OCI-LY7 (cell line): ENCODE results near the gene TCP10L. TPM values are rescaled to one million over a fixed set of nuclear protein-coding genes. Genes with fewer than 3 reads are reported as not detected.
"Not testable (repeated sequence)": the region's sequence is repeated elsewhere in the genome, so short reads cannot be mapped to it uniquely, and the experiment has no call there.

Experiments
- BruUV-seq: library from RNA; stranded (reverse); fragments of 400-500 nt; replicated peaks from 2 replicates; lab custom pipeline; 2021; lab: Mats Ljungman, UMichigan
- CTCF ChIA-PET: fragments of 300-600 bp; sonication (Branson Sonifier 250); formaldehyde crosslinking; loops from one replicate; lab custom pipeline; 2022; ENCODE audit warnings: antibody characterized with exemption; ENCODE audit not compliant: unreplicated experiment; lab: Charles Lee
- POLR2A ChIA-PET: fragments of 300-600 bp; sonication (Branson Sonifier 250); formaldehyde crosslinking; loops from one replicate; lab custom pipeline; 2022; ENCODE audit warnings: antibody characterized with exemption; lab: Charles Lee
- DNase-seq: peaks from one replicate; pipeline ENCODE4 v3.0.0-alpha.2; 2015; ENCODE audit warnings: low spot score
- H2AFZ ChIP-seq: fragments of 200-600 bp; sonication (generic), shearing (Covaris generic); 2 replicates; pipeline ENCODE4 v1.6.1; 2014; ENCODE audit warnings: mild to moderate bottlenecking, antibody characterized with exemption, low read length, moderate library complexity
- H3K27ac ChIP-seq: fragments of 200-600 bp; sonication (generic); 2 replicates; pipeline ENCODE4 v1.5.1; 2014; ENCODE audit warnings: mixed run types, low read depth, mild to moderate bottlenecking, moderate library complexity, low read length, inconsistent platforms; ENCODE audit not compliant: poor library complexity, severe bottlenecking
- H3K36me3 ChIP-seq: fragments of 200-600 bp; sonication (generic); 2 replicates; pipeline ENCODE4 v1.6.1; 2014; ENCODE audit warnings: mild to moderate bottlenecking, antibody characterized with exemption, low read length, moderate library complexity, mixed read lengths; ENCODE audit not compliant: insufficient read depth
- H3K4me1 ChIP-seq: fragments of 200-600 bp; sonication (generic); 2 replicates; pipeline ENCODE4 v1.5.1; 2014; ENCODE audit warnings: mild to moderate bottlenecking, low read length; ENCODE audit not compliant: insufficient read depth, poor library complexity, severe bottlenecking
- H3K4me2 ChIP-seq: fragments of 200-600 bp; sonication (generic); 2 replicates; pipeline ENCODE4 v1.6.1; 2014; ENCODE audit warnings: mild to moderate bottlenecking, low read length
- H3K4me3 ChIP-seq: fragments of 200-600 bp; sonication (generic); 2 replicates; pipeline ENCODE4 v1.5.1; 2014; ENCODE audit warnings: mild to moderate bottlenecking, low read depth, low read length; ENCODE audit not compliant: poor library complexity, severe bottlenecking
- H3K79me2 ChIP-seq: fragments of 200-600 bp; sonication (generic); 2 replicates; pipeline ENCODE4 v1.6.1; 2016; ENCODE audit warnings: low read depth, mild to moderate bottlenecking, low read length, moderate library complexity, mixed read lengths; ENCODE audit not compliant: insufficient read depth
- H3K9me2 ChIP-seq: fragments of 200-600 bp; sonication (generic); 2 replicates; pipeline ENCODE4 v1.6.1; 2016; ENCODE audit warnings: mild to moderate bottlenecking, low read length, mixed read lengths; ENCODE audit not compliant: insufficient read depth
- H3K9me3 ChIP-seq: fragments of 200-600 bp; sonication (generic); 2 replicates; pipeline ENCODE4 v1.6.1; 2014; ENCODE audit warnings: mild to moderate bottlenecking, mixed run types, low read length, mixed read lengths
- H4K20me1 ChIP-seq: fragments of 200-600 bp; sonication (generic); 2 replicates; pipeline ENCODE4 v1.6.1; 2014; ENCODE audit warnings: mild to moderate bottlenecking, antibody characterized with exemption, low read length, moderate library complexity, mixed read lengths; ENCODE audit not compliant: insufficient read depth
- EZH2phosphoT487 ChIP-seq: fragments of 200-600 bp; sonication (generic); IDR thresholded peaks from 2 replicates; pipeline ENCODE4 v1.6.1; 2018; ENCODE audit warnings: low read depth, borderline replicate concordance, mild to moderate bottlenecking, mixed run types, antibody characterized with exemption, low read length, moderate library complexity, mixed read lengths
- intact Hi-C: fragments of 100-400 bp; cut with micrococcal nuclease; formaldehyde crosslinking; loops from one replicate; pipeline ENCODE4 v1.10.0; 2022; ENCODE audit not compliant: unreplicated experiment
- total RNA-seq, 2 experiments: library from RNA; depleted of rRNA in 1 of 2; stranded (reverse); fragments of >200 nt in 1 of 2; shearing (Covaris generic) in 1 of 2; gene quantifications; 2 replicates each; pipeline ENCODE4 v1.2.3, GENCODE V29; 2014 to 2022
- TF ChIP-seq, protein P1 (sequence below): fragments of 200-600 bp; sonication (generic); conservative IDR thresholded peaks from 2 replicates; pipeline ENCODE4 v1.5.1; 2014; ENCODE audit warnings: mild to moderate bottlenecking, antibody characterized with exemption, low read length, moderate library complexity, mixed read lengths

TCP10L gene
- total RNA-seq, 2 experiments from 2014 or later: 0.63 to 3.9 TPM

DNA sequence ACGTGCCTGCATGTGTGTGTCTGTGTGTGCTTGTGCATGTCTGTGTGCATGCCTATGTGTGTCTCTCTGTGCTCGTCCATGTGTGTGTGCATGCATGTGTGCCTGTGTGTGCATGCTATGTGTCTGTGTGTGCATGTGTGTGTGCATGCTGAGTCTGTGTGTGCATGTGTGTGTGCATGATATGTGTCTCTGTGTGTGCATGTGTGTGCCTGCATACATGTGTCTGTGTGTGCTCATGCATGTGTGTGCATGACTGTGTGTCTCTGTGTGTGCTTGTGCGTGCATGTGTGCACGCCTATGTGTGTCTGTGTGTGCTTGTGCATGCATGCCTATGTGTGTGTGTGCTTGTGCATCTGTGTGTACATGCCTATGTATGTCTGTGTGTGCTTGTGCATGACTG lies 52.3 kb downstream of the TCP10L start:
- CTCF ChIA-PET: no interaction called here
- H3K9me3 ChIP-seq: no peaks in the 10 kb centered on the region
- H4K20me1 ChIP-seq: no peaks in the 10 kb centered on the region
- TF ChIP-seq, protein P1, sequence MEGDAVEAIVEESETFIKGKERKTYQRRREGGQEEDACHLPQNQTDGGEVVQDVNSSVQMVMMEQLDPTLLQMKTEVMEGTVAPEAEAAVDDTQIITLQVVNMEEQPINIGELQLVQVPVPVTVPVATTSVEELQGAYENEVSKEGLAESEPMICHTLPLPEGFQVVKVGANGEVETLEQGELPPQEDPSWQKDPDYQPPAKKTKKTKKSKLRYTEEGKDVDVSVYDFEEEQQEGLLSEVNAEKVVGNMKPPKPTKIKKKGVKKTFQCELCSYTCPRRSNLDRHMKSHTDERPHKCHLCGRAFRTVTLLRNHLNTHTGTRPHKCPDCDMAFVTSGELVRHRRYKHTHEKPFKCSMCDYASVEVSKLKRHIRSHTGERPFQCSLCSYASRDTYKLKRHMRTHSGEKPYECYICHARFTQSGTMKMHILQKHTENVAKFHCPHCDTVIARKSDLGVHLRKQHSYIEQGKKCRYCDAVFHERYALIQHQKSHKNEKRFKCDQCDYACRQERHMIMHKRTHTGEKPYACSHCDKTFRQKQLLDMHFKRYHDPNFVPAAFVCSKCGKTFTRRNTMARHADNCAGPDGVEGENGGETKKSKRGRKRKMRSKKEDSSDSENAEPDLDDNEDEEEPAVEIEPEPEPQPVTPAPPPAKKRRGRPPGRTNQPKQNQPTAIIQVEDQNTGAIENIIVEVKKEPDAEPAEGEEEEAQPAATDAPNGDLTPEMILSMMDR: no peak
- no peak for TF ChIP-seq EZH2phosphoT487
- intact Hi-C loops: no loop called here
- no peak for DNase-seq
- no peaks in the 10 kb centered on the region for H3K4me1 ChIP-seq
- H3K4me2 ChIP-seq: no peak overlapping the region
- no TSS peak for BruUV-seq
- H3K79me2 ChIP-seq: no peaks in the 10 kb centered on the region
- no peaks in the 10 kb centered on the region for H3K36me3 ChIP-seq
- no peak overlapping the region for H2AFZ ChIP-seq
- POLR2A ChIA-PET: no interaction called here
- no peaks in the 10 kb centered on the region for H3K9me2 ChIP-seq
- H3K27ac ChIP-seq: no peak overlapping the region
- no peak overlapping the region for H3K4me3 ChIP-seq

DNA sequence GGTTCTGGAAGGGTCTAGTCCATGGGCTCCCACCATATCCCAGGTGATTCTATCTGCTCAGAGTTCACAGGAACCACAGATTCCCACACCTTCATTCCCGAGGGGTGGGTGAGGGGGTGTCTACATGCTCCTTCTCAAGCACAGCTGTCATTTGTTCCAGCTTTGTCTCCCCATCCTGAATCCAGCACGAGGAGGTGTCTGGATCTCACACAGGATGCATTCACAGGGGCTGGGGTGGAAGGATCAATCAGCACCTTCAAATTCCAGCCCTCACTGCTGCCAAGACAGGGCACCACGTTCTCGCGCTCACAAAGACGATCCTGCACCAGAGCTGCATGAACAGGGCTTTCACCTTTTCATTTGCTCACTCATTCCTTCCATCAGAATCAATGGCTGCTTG lies 52.7 kb downstream of the TCP10L start:
- no peaks in the 10 kb centered on the region for H3K9me3 ChIP-seq
- ChIA-PET CTCF (no interaction called here), POLR2A (no interaction called here)
- H2AFZ ChIP-seq: no peak overlapping the region
- no peak overlapping the region for H3K27ac ChIP-seq
- BruUV-seq: no TSS peak
- no peaks in the 10 kb centered on the region for H3K79me2 ChIP-seq
- H3K36me3 ChIP-seq: no peaks in the 10 kb centered on the region
- H3K4me3 ChIP-seq: no peak overlapping the region
- TF ChIP-seq EZH2phosphoT487: no peak
- TF ChIP-seq, protein P1: no peak
- no peak overlapping the region for H3K4me2 ChIP-seq
- no peaks in the 10 kb centered on the region for H3K4me1 ChIP-seq
- intact Hi-C loops: no loop called here
- no peaks in the 10 kb centered on the region for H4K20me1 ChIP-seq
- no peak for DNase-seq
- no peaks in the 10 kb centered on the region for H3K9me2 ChIP-seq

DNA sequence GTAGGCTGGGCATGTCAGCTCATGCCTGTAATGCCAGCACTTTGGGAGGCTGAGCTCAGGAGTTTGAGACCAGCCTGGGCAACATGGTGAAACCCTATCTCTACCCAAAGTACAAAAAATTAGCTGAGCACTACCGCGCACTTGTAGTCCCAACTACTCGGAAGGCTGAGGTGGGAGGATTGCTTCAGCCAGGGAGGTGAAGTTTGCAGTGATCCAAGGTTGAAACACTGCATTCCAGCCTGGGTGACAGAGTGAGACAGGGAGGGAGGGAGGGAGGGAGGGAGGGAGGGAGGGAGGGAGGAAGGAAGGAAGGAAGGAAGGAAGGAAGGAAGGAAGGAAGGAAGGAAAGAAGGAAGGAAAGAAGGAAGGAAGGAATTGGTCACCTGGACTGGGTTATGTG lies 53.8 kb downstream of the TCP10L start:
- H3K79me2 ChIP-seq, intact Hi-C loops, H3K27ac ChIP-seq, DNase-seq, H3K9me3 ChIP-seq, H3K9me2 ChIP-seq, H2AFZ ChIP-seq, BruUV-seq, H3K4me3 ChIP-seq, H4K20me1 ChIP-seq, CTCF ChIA-PET, H3K36me3 ChIP-seq, H3K4me1 ChIP-seq, H3K4me2 ChIP-seq: not testable (repeated sequence)
- POLR2A ChIA-PET: interaction anchor here (0.6 kb wide), 1 partner anchor 1439 kb away, joined by 3 read pairs; no protein-coding TSS in a partner anchor

DNA sequence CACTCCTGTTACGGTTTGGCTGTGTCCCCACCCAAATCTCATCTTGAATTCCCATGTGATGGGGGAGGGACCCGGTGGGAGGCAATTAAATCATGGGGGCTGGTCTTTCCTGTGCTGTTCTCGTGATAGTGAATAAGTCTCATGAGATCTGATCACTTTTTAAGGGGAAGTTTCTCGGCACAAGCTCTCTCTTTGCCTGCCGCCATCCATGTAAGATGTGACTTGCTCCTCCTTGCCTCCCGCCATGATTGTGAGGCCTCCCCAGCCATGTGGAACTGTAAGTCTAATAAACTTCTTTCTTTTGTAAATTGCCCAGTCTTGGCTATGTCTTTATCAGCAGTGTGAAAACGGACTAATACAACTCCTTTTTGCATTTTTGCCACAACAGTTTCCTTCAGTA lies 54.5 kb downstream of the TCP10L start:
- intact Hi-C loops, BruUV-seq, CTCF ChIA-PET, H3K27ac ChIP-seq, H3K4me1 ChIP-seq, H3K79me2 ChIP-seq, H2AFZ ChIP-seq, H3K4me3 ChIP-seq, H3K4me2 ChIP-seq, H3K36me3 ChIP-seq, DNase-seq, POLR2A ChIA-PET, H3K9me3 ChIP-seq, H3K9me2 ChIP-seq, H4K20me1 ChIP-seq: not testable (repeated sequence)
